ENCODE measurements around the gene BICC1. TPM values are rescaled to one million over a fixed set of nuclear protein-coding genes. Genes with fewer than 3 reads are reported as not detected.

Gene BICC1
- total RNA-seq, 1 experiment from 2014 or later = not detected

DNA sequence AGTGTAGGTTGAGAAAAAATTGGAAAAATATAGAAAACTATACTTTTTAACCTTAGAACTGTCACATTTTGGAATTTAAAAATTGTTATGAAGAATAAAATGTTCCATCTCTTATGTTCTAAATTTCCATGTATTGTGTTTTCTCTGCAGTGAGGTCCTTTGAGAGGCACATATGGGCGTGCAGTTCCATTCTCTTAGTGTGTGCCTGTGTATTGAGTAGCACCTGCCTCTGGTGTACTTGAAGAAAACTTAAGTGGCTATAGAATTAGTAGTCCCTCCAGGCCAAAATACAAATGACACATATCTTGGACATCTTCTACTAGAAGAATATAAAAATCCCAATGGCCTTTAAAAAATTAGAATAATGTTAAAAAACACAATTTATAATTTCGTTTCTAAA is 149.2 kb downstream of the BICC1 start (continued):
- TF ChIP-seq SIN3A (IDR thresholded peaks at IDR 0.05; ENCODE audit: low read depth) (no peak), EZH2 (IDR thresholded peaks at IDR 0.05) (no peak), EGR1 (IDR thresholded peaks at IDR 0.05; ENCODE audit: low read depth) (no peak), EZH2phosphoT487 (IDR thresholded peaks at IDR 0.05; ENCODE audit: borderline replicate concordance) (no peak), SP1 (IDR thresholded peaks at IDR 0.05; ENCODE audit: low read depth) (no peak), POLR2AphosphoS5 (IDR thresholded peaks at IDR 0.05; ENCODE audit: low read depth, low read length) (no peak)

DNA sequence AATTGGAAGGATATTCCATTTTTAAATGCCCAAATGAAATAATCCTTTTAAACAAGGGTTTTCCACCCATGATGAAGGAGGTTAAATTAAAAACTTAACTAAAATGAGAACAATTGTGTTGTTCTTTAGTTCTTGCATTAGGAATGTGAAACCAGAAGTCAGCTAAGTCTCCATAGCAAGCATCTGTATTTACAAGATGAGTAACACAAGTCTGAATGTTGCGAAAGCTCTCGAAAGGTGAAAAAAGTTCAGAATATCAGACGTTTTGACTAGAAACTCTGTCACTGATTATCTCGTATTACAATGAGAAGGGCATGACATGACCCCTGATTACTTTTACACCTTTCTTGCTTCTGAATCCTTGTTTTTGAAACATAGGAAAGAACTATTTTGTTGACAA is 149.6 kb downstream of the BICC1 start:
- Histone ChIP-seq H3K27ac (ENCODE audit: low read depth, low read length) (no peak overlapping the region), H3K4me3 (replicated peaks in 1 of 2; ENCODE audit: low read depth in 1 of 2, low read length in 2 of 2) (no peak overlapping the region), H3K4me2 (ENCODE audit: low read length) (no peak overlapping the region), H3K9me2 (ENCODE audit: insufficient read depth) (no peaks in the 10 kb centered on the region), H3K27me3 (ENCODE audit: insufficient read depth, low read length) (no peaks in the 10 kb centered on the region), H3K79me2 (ENCODE audit: insufficient read depth, low read length) (no peaks in the 10 kb centered on the region), H3K36me3 (ENCODE audit: control insufficient read depth in 1 of 2, insufficient read depth in 2 of 2, low read length in 2 of 2) (no peaks in the 10 kb centered on the region), H3K9me3 (ENCODE audit: control insufficient read depth in 1 of 2, insufficient read depth in 1 of 2, low read depth in 1 of 2, low read length in 2 of 2) (peaks cover 0 to 9% of the 10 kb centered on the region in 2 experiments; a peak in 1 of 4 replicates), H3K4me1 (ENCODE audit: control insufficient read depth in 1 of 2, insufficient read depth in 2 of 2, low read length in 2 of 2) (no peaks in the 10 kb centered on the region), H4K20me1 (ENCODE audit: insufficient read depth) (no peaks in the 10 kb centered on the region), H3K9ac (ENCODE audit: low read length) (no peak overlapping the region), H2AFZ (ENCODE audit: low read depth, low read length, poor library complexity, severe bottlenecking) (no peak overlapping the region)
- RAD21 ChIA-PET (ENCODE audit: low non-redundant PET in 1 of 2, low total read pairs in 2 of 2, uncharacterized antibody in 2 of 2, unreplicated experiment in 2 of 2) = no interaction called here
- no peak for TF ChIP-seq RAD21 (IDR thresholded peaks at IDR 0.05; ENCODE audit: low read depth)
- TF ChIP-seq SIN3A (IDR thresholded peaks at IDR 0.05; ENCODE audit: low read depth) = no peak
- TF ChIP-seq, protein P1, sequence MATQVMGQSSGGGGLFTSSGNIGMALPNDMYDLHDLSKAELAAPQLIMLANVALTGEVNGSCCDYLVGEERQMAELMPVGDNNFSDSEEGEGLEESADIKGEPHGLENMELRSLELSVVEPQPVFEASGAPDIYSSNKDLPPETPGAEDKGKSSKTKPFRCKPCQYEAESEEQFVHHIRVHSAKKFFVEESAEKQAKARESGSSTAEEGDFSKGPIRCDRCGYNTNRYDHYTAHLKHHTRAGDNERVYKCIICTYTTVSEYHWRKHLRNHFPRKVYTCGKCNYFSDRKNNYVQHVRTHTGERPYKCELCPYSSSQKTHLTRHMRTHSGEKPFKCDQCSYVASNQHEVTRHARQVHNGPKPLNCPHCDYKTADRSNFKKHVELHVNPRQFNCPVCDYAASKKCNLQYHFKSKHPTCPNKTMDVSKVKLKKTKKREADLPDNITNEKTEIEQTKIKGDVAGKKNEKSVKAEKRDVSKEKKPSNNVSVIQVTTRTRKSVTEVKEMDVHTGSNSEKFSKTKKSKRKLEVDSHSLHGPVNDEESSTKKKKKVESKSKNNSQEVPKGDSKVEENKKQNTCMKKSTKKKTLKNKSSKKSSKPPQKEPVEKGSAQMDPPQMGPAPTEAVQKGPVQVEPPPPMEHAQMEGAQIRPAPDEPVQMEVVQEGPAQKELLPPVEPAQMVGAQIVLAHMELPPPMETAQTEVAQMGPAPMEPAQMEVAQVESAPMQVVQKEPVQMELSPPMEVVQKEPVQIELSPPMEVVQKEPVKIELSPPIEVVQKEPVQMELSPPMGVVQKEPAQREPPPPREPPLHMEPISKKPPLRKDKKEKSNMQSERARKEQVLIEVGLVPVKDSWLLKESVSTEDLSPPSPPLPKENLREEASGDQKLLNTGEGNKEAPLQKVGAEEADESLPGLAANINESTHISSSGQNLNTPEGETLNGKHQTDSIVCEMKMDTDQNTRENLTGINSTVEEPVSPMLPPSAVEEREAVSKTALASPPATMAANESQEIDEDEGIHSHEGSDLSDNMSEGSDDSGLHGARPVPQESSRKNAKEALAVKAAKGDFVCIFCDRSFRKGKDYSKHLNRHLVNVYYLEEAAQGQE (IDR thresholded peaks at IDR 0.05; ENCODE audit: low read depth) = no peak
- no peak for TF ChIP-seq YY1 (IDR thresholded peaks at IDR 0.05; ENCODE audit: extremely low read depth, insufficient replicate concordance, low read depth, low read length)
- TF ChIP-seq ELF1 (IDR thresholded peaks at IDR 0.05; ENCODE audit: borderline replicate concordance, low read depth) = no peak
- TF ChIP-seq, protein P2, sequence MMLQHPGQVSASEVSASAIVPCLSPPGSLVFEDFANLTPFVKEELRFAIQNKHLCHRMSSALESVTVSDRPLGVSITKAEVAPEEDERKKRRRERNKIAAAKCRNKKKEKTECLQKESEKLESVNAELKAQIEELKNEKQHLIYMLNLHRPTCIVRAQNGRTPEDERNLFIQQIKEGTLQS (IDR thresholded peaks at IDR 0.05) = no peak
- no peak for TF ChIP-seq ZNF274 (IDR thresholded peaks at IDR 0.05; ENCODE audit: low read depth, low read length)
- ATAC-seq = no peak
- CTCF ChIA-PET = no interaction called here
- intact Hi-C loops (cut with micrococcal nuclease) = no loop called here
- POLR2A ChIA-PET = no interaction called here
- no TSS peak for BruUV-seq (replicated peaks)
- no peak for DNase-seq (ENCODE audit: low read depth, low spot score)
